Esophagus muscularis mucosa (tissue), 3 donors: ENCODE measurements around the gene HCFC1R1.

Source experiments
- POLR2A ChIP-seq: fragments of 450-650 bp; IDR thresholded peaks from one replicate; pipeline ENCODE4 v1.6.1; 2017; ENCODE audit warnings: antibody characterized with exemption, moderate library complexity, mild to moderate bottlenecking, low read depth
- POLR2AphosphoS5 ChIP-seq, 2 donors: sonication (generic); formaldehyde crosslinking; IDR thresholded peaks; one replicate each; pipeline ENCODE4 v1.6.1; 2017; ENCODE audit warnings: antibody characterized with exemption in 2 of 2
- TF ChIP-seq, protein P1 (sequence below), 3 experiments: fragments of 200-600 bp in 2 of 3; fragments of 450-650 bp in 1 of 3; sonication (generic) in 2 of 3; IDR thresholded peaks; one replicate each; pipeline ENCODE4 v1.5.1; 2017 to 2019; ENCODE audit warnings: antibody characterized with exemption in 3 of 3, mild to moderate bottlenecking in 2 of 3, moderate library complexity in 1 of 3

DNA sequence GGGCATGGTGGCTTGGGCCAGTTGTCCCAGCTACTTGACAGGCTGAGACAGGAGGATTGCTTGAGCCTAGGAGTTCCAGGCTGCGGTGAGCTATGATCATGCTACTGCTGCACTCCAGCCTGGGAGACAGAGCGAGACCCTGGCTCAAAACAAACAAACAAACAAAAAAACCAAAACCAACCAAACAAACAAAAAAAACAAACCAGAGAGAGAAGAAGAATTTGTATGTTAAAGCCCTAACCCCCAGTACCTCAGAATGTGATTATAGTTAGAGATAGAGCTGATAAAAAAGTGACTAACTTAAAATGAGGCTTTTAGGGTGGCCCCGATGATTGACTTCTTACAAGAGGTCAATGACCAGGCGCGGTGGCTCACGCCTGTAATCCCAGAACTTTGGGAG is 21.0 kb upstream of the HCFC1R1 start:
- TF ChIP-seq, protein P1, sequence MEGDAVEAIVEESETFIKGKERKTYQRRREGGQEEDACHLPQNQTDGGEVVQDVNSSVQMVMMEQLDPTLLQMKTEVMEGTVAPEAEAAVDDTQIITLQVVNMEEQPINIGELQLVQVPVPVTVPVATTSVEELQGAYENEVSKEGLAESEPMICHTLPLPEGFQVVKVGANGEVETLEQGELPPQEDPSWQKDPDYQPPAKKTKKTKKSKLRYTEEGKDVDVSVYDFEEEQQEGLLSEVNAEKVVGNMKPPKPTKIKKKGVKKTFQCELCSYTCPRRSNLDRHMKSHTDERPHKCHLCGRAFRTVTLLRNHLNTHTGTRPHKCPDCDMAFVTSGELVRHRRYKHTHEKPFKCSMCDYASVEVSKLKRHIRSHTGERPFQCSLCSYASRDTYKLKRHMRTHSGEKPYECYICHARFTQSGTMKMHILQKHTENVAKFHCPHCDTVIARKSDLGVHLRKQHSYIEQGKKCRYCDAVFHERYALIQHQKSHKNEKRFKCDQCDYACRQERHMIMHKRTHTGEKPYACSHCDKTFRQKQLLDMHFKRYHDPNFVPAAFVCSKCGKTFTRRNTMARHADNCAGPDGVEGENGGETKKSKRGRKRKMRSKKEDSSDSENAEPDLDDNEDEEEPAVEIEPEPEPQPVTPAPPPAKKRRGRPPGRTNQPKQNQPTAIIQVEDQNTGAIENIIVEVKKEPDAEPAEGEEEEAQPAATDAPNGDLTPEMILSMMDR (IDR thresholded peaks at IDR 0.05) = no peak
- no peak for TF ChIP-seq POLR2A
- TF ChIP-seq POLR2AphosphoS5 (IDR thresholded peaks at IDR 0.05) = no peak
